ENCODE measurements around the gene CD58. TPM values are rescaled to one million over a fixed set of nuclear protein-coding genes. Genes with fewer than 3 reads are reported as not detected.

The CD58 gene
- polyA plus RNA-seq, 1 of the 3 experiments (the other 2 are of a cell fraction), result 18.1 TPM

- Histone ChIP-seq H3K4me1 (ENCODE audit: control insufficient read depth in 1 of 2, insufficient read depth in 2 of 2, low read depth in 1 of 2, low read length in 1 of 2) (peaks cover 1 to 15% of the 10 kb centered on the region in 2 experiments; a peak in 2 of 4 replicates), H3K79me2 (ENCODE audit: insufficient read depth) (no peaks in the 10 kb centered on the region), H3K27ac (ENCODE audit: low read depth in 2 of 2, low read length in 1 of 2) (no peak overlapping the region; a peak in 1 of 4 replicates), H3K4me3 (ENCODE audit: low read depth in 2 of 2, low read length in 1 of 2) (no peak overlapping the region), H3K9ac (no peak overlapping the region), H3K4me2 (no peak overlapping the region), H3K27me3 (ENCODE audit: insufficient read depth) (no peaks in the 10 kb centered on the region), H3K36me3 (replicated peaks in 1 of 2; ENCODE audit: control insufficient read depth in 1 of 2, insufficient read depth in 2 of 2, low read length in 1 of 2) (no peaks in the 10 kb centered on the region), H3K9me2 (no peaks in the 10 kb centered on the region), H4K20me1 (ENCODE audit: insufficient read depth) (no peaks in the 10 kb centered on the region), H3F3A (replicated peaks; ENCODE audit: insufficient read depth) (no peaks in the 10 kb centered on the region), H3K9me3 (no peaks in the 10 kb centered on the region), H2AFZ (ENCODE audit: low read depth) (no peak overlapping the region)
- ChIA-PET CTCF (interaction anchor here (0.9 to 4.1 kb wide), 5 partner anchors 8 to 338 kb away, joined by 3 to 35 read pairs (median 8); no protein-coding TSS in a partner anchor), POLR2A (interaction anchor here (1.1 kb wide), 2 partner anchors 11 to 338 kb away, joined by 3 read pairs; no protein-coding TSS in a partner anchor)
- no peak for TF ChIP-seq YY1 (IDR thresholded peaks at IDR 0.05; ENCODE audit: low read depth)
- TF ChIP-seq, protein P1, sequence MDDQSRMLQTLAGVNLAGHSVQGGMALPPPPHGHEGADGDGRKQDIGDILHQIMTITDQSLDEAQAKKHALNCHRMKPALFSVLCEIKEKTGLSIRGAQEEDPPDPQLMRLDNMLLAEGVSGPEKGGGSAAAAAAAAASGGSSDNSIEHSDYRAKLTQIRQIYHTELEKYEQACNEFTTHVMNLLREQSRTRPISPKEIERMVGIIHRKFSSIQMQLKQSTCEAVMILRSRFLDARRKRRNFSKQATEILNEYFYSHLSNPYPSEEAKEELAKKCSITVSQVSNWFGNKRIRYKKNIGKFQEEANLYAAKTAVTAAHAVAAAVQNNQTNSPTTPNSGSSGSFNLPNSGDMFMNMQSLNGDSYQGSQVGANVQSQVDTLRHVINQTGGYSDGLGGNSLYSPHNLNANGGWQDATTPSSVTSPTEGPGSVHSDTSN (IDR thresholded peaks at IDR 0.05), result no peak
- TF ChIP-seq, protein P2, sequence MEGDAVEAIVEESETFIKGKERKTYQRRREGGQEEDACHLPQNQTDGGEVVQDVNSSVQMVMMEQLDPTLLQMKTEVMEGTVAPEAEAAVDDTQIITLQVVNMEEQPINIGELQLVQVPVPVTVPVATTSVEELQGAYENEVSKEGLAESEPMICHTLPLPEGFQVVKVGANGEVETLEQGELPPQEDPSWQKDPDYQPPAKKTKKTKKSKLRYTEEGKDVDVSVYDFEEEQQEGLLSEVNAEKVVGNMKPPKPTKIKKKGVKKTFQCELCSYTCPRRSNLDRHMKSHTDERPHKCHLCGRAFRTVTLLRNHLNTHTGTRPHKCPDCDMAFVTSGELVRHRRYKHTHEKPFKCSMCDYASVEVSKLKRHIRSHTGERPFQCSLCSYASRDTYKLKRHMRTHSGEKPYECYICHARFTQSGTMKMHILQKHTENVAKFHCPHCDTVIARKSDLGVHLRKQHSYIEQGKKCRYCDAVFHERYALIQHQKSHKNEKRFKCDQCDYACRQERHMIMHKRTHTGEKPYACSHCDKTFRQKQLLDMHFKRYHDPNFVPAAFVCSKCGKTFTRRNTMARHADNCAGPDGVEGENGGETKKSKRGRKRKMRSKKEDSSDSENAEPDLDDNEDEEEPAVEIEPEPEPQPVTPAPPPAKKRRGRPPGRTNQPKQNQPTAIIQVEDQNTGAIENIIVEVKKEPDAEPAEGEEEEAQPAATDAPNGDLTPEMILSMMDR (IDR thresholded peaks at IDR 0.05), result no peak
- TF ChIP-seq NRF1 (IDR thresholded peaks at IDR 0.05; ENCODE audit: low read depth, low read length), result no peak
- TF ChIP-seq MEF2A (IDR thresholded peaks at IDR 0.05; ENCODE audit: borderline replicate concordance, low read depth), result no peak
- TF ChIP-seq CHD2 (IDR thresholded peaks at IDR 0.05; ENCODE audit: low read length, partially characterized antibody), result no peak
- TF ChIP-seq, protein P3, sequence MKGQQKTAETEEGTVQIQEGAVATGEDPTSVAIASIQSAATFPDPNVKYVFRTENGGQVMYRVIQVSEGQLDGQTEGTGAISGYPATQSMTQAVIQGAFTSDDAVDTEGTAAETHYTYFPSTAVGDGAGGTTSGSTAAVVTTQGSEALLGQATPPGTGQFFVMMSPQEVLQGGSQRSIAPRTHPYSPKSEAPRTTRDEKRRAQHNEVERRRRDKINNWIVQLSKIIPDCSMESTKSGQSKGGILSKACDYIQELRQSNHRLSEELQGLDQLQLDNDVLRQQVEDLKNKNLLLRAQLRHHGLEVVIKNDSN (IDR thresholded peaks at IDR 0.05; ENCODE audit: borderline replicate concordance, low read depth), result no peak
- no peak for TF ChIP-seq RAD21 (IDR thresholded peaks at IDR 0.05; ENCODE audit: low read length)
- no peak for TF ChIP-seq RFX5 (IDR thresholded peaks at IDR 0.05; ENCODE audit: low read length)
- 54% methylated on average over 3 of the region's 3 CpGs for WGBS (ENCODE audit: low lambda C conversion rate)
- DNase-seq, result no peak
Observed at GRCh38 chr1:116477429-116477828, 93.4 kb downstream of the CD58 start.

GRCh38 chr1:116476321-116476720 lies 94.5 kb downstream of the CD58 start:
- peaks cover 6 to 26% of the 10 kb centered on the region in 2 experiments; a peak in 3 of 4 replicates for H3K4me1 ChIP-seq (ENCODE audit: control insufficient read depth in 1 of 2, insufficient read depth in 2 of 2, low read depth in 1 of 2, low read length in 1 of 2)
- no peaks in the 10 kb centered on the region for H3K27me3 ChIP-seq (ENCODE audit: insufficient read depth)
- no peaks in the 10 kb centered on the region for H3K9me2 ChIP-seq
- no peaks in the 10 kb centered on the region for H3K9me3 ChIP-seq
- H3K4me2 ChIP-seq, result no peak overlapping the region
- H3K79me2 ChIP-seq (ENCODE audit: insufficient read depth), result no peaks in the 10 kb centered on the region
- H3K9ac ChIP-seq, result no peak overlapping the region
- H3K4me3 ChIP-seq (ENCODE audit: low read depth in 2 of 2, low read length in 1 of 2), result no peak overlapping the region
- TF ChIP-seq JUND (IDR thresholded peaks at IDR 0.05), result no peak
- no peak for TF ChIP-seq SIN3A (IDR thresholded peaks at IDR 0.05; ENCODE audit: borderline replicate concordance, low read depth, low read length)
- TF ChIP-seq TEAD4 (IDR thresholded peaks at IDR 0.05; ENCODE audit: borderline replicate concordance, insufficient read depth), result no peak
- no peak for TF ChIP-seq ZBTB33 (IDR thresholded peaks at IDR 0.05; ENCODE audit: borderline replicate concordance, low read depth)
- no peak for TF ChIP-seq NRF1 (IDR thresholded peaks at IDR 0.05; ENCODE audit: low read depth, low read length)
- no peak for TF ChIP-seq POLR2AphosphoS5 (IDR thresholded peaks at IDR 0.05; ENCODE audit: low read depth, low read length)
- TF ChIP-seq RFX5 (IDR thresholded peaks at IDR 0.05; ENCODE audit: low read length), result no peak
- H3K27ac ChIP-seq (ENCODE audit: low read depth in 2 of 2, low read length in 1 of 2), result no peak overlapping the region
- 73% methylated on average over 2 of the region's 3 CpGs for WGBS (ENCODE audit: low lambda C conversion rate)
- POLR2A ChIA-PET, result interaction anchor here (1.1 kb wide), 2 partner anchors 10 to 337 kb away, joined by 3 read pairs; no protein-coding TSS in a partner anchor
- H3F3A ChIP-seq (replicated peaks; ENCODE audit: insufficient read depth), result no peaks in the 10 kb centered on the region
- no peak for DNase-seq
- CTCF ChIA-PET, result interaction anchor here (0.8 to 4.1 kb wide), 6 partner anchors 9 to 337 kb away, joined by 3 to 35 read pairs (median 6); no protein-coding TSS in a partner anchor
- no peak overlapping the region for H2AFZ ChIP-seq (ENCODE audit: low read depth)
- no peaks in the 10 kb centered on the region for H4K20me1 ChIP-seq (ENCODE audit: insufficient read depth)
- no peaks in the 10 kb centered on the region for H3K36me3 ChIP-seq (replicated peaks in 1 of 2; ENCODE audit: control insufficient read depth in 1 of 2, insufficient read depth in 2 of 2, low read length in 1 of 2)
